Gastrocnemius medialis (tissue), 4 donors: Measurements from ENCODE around the gene GMCL1.

Source experiments
- CTCF ChIP-seq, 5 experiments: fragments of 450-650 bp in 3 of 5; fragments of 200-600 bp in 2 of 5; sonication (generic) in 2 of 5; IDR thresholded peaks in 4 of 5; conservative IDR thresholded peaks in 1 of 5; 1 replicate in 4 of 5; 2 replicates in 1 of 5; pipeline ENCODE4 v1.5.1; 2016 to 2019; ENCODE audit warnings: antibody characterized with exemption in 5 of 5, mild to moderate bottlenecking in 3 of 5, moderate library complexity in 3 of 5
- POLR2A ChIP-seq, 2 donors: fragments of 450-650 bp; IDR thresholded peaks; one replicate each; pipeline ENCODE4 v1.6.1; 2017; ENCODE audit warnings: antibody characterized with exemption in 2 of 2, mild to moderate bottlenecking in 2 of 2, moderate library complexity in 2 of 2

GRCh38 chr2:69828938-69829255 lies 563 bp upstream of the GMCL1 start:
- TF ChIP-seq CTCF (IDR thresholded peaks at IDR 0.05 in 4 of 5, conservative IDR thresholded peaks at IDR 0.05 in 1 of 5) (no peak), POLR2A (IDR thresholded peaks at IDR 0.05) (no peak)
